Measurements from ENCODE around the gene XAGE1A.
"Not testable (repeated sequence)": the region's sequence is repeated elsewhere in the genome, so short reads cannot be mapped to it uniquely, and the experiment has no call there.

The XAGE1A gene

GRCh38 chrX:52495545-52496418, at the start of gene XAGE1A:
Gene XAGE1A (plus strand): TSS chrX:52495808. CDS start chrX:52497362, 1,554 bp downstream.
- not testable (repeated sequence) for H3K27me3 ChIP-seq (ENCODE audit: control insufficient read depth, insufficient read depth, low read length); H3K9ac ChIP-seq (ENCODE audit: low read length); H3K4me3 ChIP-seq (ENCODE audit: low read length); H3K27ac ChIP-seq (ENCODE audit: low read depth, low read length); H3K4me1 ChIP-seq (ENCODE audit: control insufficient read depth, insufficient read depth, low read length); H3K36me3 ChIP-seq (ENCODE audit: control insufficient read depth, insufficient read depth, low read length)

GRCh38 chrX:52452031-52452430, 43.6 kb upstream of the XAGE1A start:
- not testable (repeated sequence) for H3K27me3 ChIP-seq (ENCODE audit: control insufficient read depth, insufficient read depth, low read length); H3K27ac ChIP-seq (ENCODE audit: low read depth, low read length); H3K4me3 ChIP-seq (ENCODE audit: low read length); H3K4me1 ChIP-seq (ENCODE audit: control insufficient read depth, insufficient read depth, low read length); H3K9ac ChIP-seq (ENCODE audit: low read length); H3K36me3 ChIP-seq (ENCODE audit: control insufficient read depth, insufficient read depth, low read length)

- not testable (repeated sequence) for H3K27me3 ChIP-seq (ENCODE audit: control insufficient read depth, insufficient read depth, low read length); H3K4me3 ChIP-seq (ENCODE audit: low read length); H3K9ac ChIP-seq (ENCODE audit: low read length); H3K4me1 ChIP-seq (ENCODE audit: control insufficient read depth, insufficient read depth, low read length); H3K36me3 ChIP-seq (ENCODE audit: control insufficient read depth, insufficient read depth, low read length); H3K27ac ChIP-seq (ENCODE audit: low read depth, low read length)
These were observed 24.3 kb upstream of the XAGE1A start for GRCh38 chrX:52471301-52471700.

- H3K27ac ChIP-seq (ENCODE audit: low read depth, low read length); H3K36me3 ChIP-seq (ENCODE audit: control insufficient read depth, insufficient read depth, low read length); H3K4me3 ChIP-seq (ENCODE audit: low read length); H3K9ac ChIP-seq (ENCODE audit: low read length); H3K4me1 ChIP-seq (ENCODE audit: control insufficient read depth, insufficient read depth, low read length); H3K27me3 ChIP-seq (ENCODE audit: control insufficient read depth, insufficient read depth, low read length): not testable (repeated sequence)
These were observed 788 bp downstream of the XAGE1A start for GRCh38 chrX:52496419-52496772.

GRCh38 chrX:52501362-52501761, 5.8 kb downstream of the XAGE1A start:
- not testable (repeated sequence) for H3K36me3 ChIP-seq (ENCODE audit: control insufficient read depth, insufficient read depth, low read length)

GRCh38 chrX:52504551-52504950, 8.9 kb downstream of the XAGE1A start:
- no peaks in the 10 kb centered on the region for H3K36me3 ChIP-seq (ENCODE audit: control insufficient read depth, insufficient read depth, low read length)
- no peak overlapping the region for H3K27ac ChIP-seq (ENCODE audit: low read depth, low read length)
- H3K27me3 ChIP-seq (ENCODE audit: control insufficient read depth, insufficient read depth, low read length): no peaks in the 10 kb centered on the region
- H3K4me3 ChIP-seq (ENCODE audit: low read length): no peak overlapping the region
- H3K9ac ChIP-seq (ENCODE audit: low read length): no peak overlapping the region
- no peaks in the 10 kb centered on the region for H3K4me1 ChIP-seq (ENCODE audit: control insufficient read depth, insufficient read depth, low read length)

More at GRCh38 chrX:52501362-52501761, 5.8 kb downstream of the XAGE1A start:
- not testable (repeated sequence) for H3K27me3 ChIP-seq (ENCODE audit: control insufficient read depth, insufficient read depth, low read length); H3K4me3 ChIP-seq (ENCODE audit: low read length); H3K9ac ChIP-seq (ENCODE audit: low read length); H3K27ac ChIP-seq (ENCODE audit: low read depth, low read length); H3K4me1 ChIP-seq (ENCODE audit: control insufficient read depth, insufficient read depth, low read length)

GRCh38 chrX:52507331-52507730, 11.7 kb downstream of the XAGE1A start:
- no peak overlapping the region for H3K9ac ChIP-seq (ENCODE audit: low read length)
- H3K4me3 ChIP-seq (ENCODE audit: low read length): no peak overlapping the region
- H3K27me3 ChIP-seq (ENCODE audit: control insufficient read depth, insufficient read depth, low read length): no peaks in the 10 kb centered on the region
- H3K36me3 ChIP-seq (ENCODE audit: control insufficient read depth, insufficient read depth, low read length): no peaks in the 10 kb centered on the region
- no peaks in the 10 kb centered on the region for H3K4me1 ChIP-seq (ENCODE audit: control insufficient read depth, insufficient read depth, low read length)
- H3K27ac ChIP-seq (ENCODE audit: low read depth, low read length): no peak overlapping the region

GRCh38 chrX:52509916-52510315, 14.3 kb downstream of the XAGE1A start:
- Histone ChIP-seq H3K4me3 (ENCODE audit: low read length) (no peak overlapping the region), H3K36me3 (ENCODE audit: control insufficient read depth, insufficient read depth, low read length) (no peaks in the 10 kb centered on the region), H3K4me1 (ENCODE audit: control insufficient read depth, insufficient read depth, low read length) (no peaks in the 10 kb centered on the region), H3K27me3 (ENCODE audit: control insufficient read depth, insufficient read depth, low read length) (no peaks in the 10 kb centered on the region), H3K9ac (ENCODE audit: low read length) (no peak overlapping the region), H3K27ac (ENCODE audit: low read depth, low read length) (no peak overlapping the region)

GRCh38 chrX:52511126-52511525, 15.5 kb downstream of the XAGE1A start:
- H3K9ac ChIP-seq (ENCODE audit: low read length); H3K36me3 ChIP-seq (ENCODE audit: control insufficient read depth, insufficient read depth, low read length); H3K4me3 ChIP-seq (ENCODE audit: low read length); H3K27ac ChIP-seq (ENCODE audit: low read depth, low read length); H3K4me1 ChIP-seq (ENCODE audit: control insufficient read depth, insufficient read depth, low read length); H3K27me3 ChIP-seq (ENCODE audit: control insufficient read depth, insufficient read depth, low read length): not testable (repeated sequence)

GRCh38 chrX:52516110-52516986, 20.7 kb downstream of the XAGE1A start:
- not testable (repeated sequence) for H3K9ac ChIP-seq (ENCODE audit: low read length); H3K27ac ChIP-seq (ENCODE audit: low read depth, low read length); H3K27me3 ChIP-seq (ENCODE audit: control insufficient read depth, insufficient read depth, low read length)

GRCh38 chrX:52516987-52517325, 21.3 kb downstream of the XAGE1A start, which contains the start of gene XAGE1B:
Gene XAGE1B (minus strand): TSS chrX:52517063. CDS start chrX:52515527, 1,536 bp downstream.
- H3K27ac ChIP-seq (ENCODE audit: low read depth, low read length): not testable (repeated sequence)

More at GRCh38 chrX:52516110-52516986, 20.7 kb downstream of the XAGE1A start:
- H3K36me3 ChIP-seq (ENCODE audit: control insufficient read depth, insufficient read depth, low read length); H3K4me1 ChIP-seq (ENCODE audit: control insufficient read depth, insufficient read depth, low read length); H3K4me3 ChIP-seq (ENCODE audit: low read length): not testable (repeated sequence)

GRCh38 chrX:52541051-52541450, 45.4 kb downstream of the XAGE1A start:
- H3K4me3 ChIP-seq (ENCODE audit: low read length); H3K27ac ChIP-seq (ENCODE audit: low read depth, low read length); H3K36me3 ChIP-seq (ENCODE audit: control insufficient read depth, insufficient read depth, low read length): not testable (repeated sequence)

More at GRCh38 chrX:52516987-52517325, 21.3 kb downstream of the XAGE1A start, which contains the start of gene XAGE1B:
- not testable (repeated sequence) for H3K9ac ChIP-seq (ENCODE audit: low read length); H3K4me1 ChIP-seq (ENCODE audit: control insufficient read depth, insufficient read depth, low read length); H3K4me3 ChIP-seq (ENCODE audit: low read length); H3K27me3 ChIP-seq (ENCODE audit: control insufficient read depth, insufficient read depth, low read length); H3K36me3 ChIP-seq (ENCODE audit: control insufficient read depth, insufficient read depth, low read length)

More at GRCh38 chrX:52541051-52541450, 45.4 kb downstream of the XAGE1A start:
- not testable (repeated sequence) for H3K9ac ChIP-seq (ENCODE audit: low read length); H3K4me1 ChIP-seq (ENCODE audit: control insufficient read depth, insufficient read depth, low read length); H3K27me3 ChIP-seq (ENCODE audit: control insufficient read depth, insufficient read depth, low read length)
